ENCODE data around the gene FALEC.
A peak's percentile ranks its signal among the peaks of the same experiment; 100 is the strongest.
"Not testable (repeated sequence)": the region's sequence is repeated elsewhere in the genome, so short reads cannot be mapped to it uniquely, and the experiment has no call there.

FALEC gene

DNA sequence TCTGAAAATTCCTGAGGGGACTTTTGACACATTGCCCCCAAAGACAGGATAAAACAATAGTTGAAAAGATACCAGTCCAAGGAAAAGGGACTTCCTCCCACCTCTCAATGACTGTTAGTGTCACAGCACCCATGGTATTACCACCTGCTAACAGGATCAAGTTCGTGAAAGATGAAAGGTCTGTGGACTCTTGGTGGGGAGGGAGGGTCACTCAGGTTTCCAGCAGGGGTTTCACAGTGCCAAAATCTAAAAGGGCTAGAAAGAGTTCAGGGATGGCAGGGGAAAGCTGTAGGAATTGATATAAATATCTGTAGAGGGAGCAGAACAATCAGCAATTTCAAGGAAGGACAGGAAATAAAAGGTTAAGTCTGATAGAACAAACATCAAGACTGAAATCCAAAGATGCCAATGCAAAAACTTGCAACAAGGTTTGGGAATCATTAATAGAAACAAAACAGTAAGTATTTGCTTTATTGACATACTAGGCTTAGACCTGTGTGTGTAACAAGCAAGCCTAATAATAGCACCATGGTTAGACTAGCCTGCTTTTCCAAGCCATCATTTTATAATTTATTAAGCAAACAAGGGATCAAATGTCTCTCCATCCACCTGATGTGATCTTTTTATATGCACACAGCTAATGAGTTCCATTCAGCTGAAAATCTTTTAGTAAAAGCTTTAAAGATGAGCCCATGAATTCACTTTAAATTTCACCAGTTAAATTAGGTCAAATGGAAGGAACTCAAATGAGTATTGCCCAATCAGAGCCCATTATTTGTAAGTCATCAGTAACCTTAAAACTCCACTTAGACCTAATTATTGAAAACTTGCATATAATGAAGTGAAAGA is 60.2 kb downstream of the FALEC start:
- Histone ChIP-seq H3K9ac (ENCODE audit: low read length in 2 of 2) (peak overlapping the region; percentile 55 to 89), H3K36me3 (ENCODE audit: control insufficient read depth in 2 of 2, insufficient read depth in 2 of 2, low read length in 2 of 2) (peaks cover 29 to 46% of the 10 kb centered on the region in 2 donors), H3K4me3 (ENCODE audit: low read length in 2 of 2) (peak overlapping the region; percentile 86 to 100), H3K9me3 (ENCODE audit: control insufficient read depth in 2 of 2, low read length in 2 of 2) (no peaks in the 10 kb centered on the region), H3K27me3 (ENCODE audit: control insufficient read depth in 1 of 2, insufficient read depth in 2 of 2, low read length in 2 of 2) (no peaks in the 10 kb centered on the region), H3K4me1 (ENCODE audit: control insufficient read depth, insufficient read depth, low read length) (peaks cover 32% of the 10 kb centered on the region), H3K27ac (ENCODE audit: low read length) (peak overlapping the region; percentile 4)

- Histone ChIP-seq H3K27me3 (ENCODE audit: control insufficient read depth in 1 of 2, insufficient read depth in 2 of 2, low read length in 2 of 2) (no peaks in the 10 kb centered on the region), H3K4me3 (ENCODE audit: low read length in 2 of 2) (peak overlapping the region; percentile 86 to 100), H3K36me3 (ENCODE audit: control insufficient read depth in 2 of 2, insufficient read depth in 2 of 2, low read length in 2 of 2) (peaks cover 29 to 46% of the 10 kb centered on the region in 2 donors), H3K27ac (ENCODE audit: low read length) (no peak overlapping the region), H3K9me3 (ENCODE audit: control insufficient read depth in 2 of 2, low read length in 2 of 2) (no peaks in the 10 kb centered on the region), H3K4me1 (ENCODE audit: control insufficient read depth, insufficient read depth, low read length) (peaks cover 27% of the 10 kb centered on the region), H3K9ac (ENCODE audit: low read length in 2 of 2) (peak overlapping the region; percentile 89 to 99)
Observed at GRCh38 chr1:150576367-150576711, 60.8 kb downstream of the FALEC start.

GRCh38 chr1:150576794-150577556 is 61.4 kb downstream of the FALEC start:
- no peaks in the 10 kb centered on the region for H3K27me3 ChIP-seq (ENCODE audit: control insufficient read depth in 1 of 2, insufficient read depth in 2 of 2, low read length in 2 of 2)
- peaks cover 27% of the 10 kb centered on the region for H3K4me1 ChIP-seq (ENCODE audit: control insufficient read depth, insufficient read depth, low read length)
- peak overlapping the region; percentile 89 to 99 for H3K9ac ChIP-seq (ENCODE audit: low read length in 2 of 2)
- H3K9me3 ChIP-seq (ENCODE audit: control insufficient read depth in 2 of 2, low read length in 2 of 2) = no peaks in the 10 kb centered on the region
- H3K4me3 ChIP-seq (ENCODE audit: low read length in 2 of 2) = peak overlapping the region; percentile 86 to 100
- peak overlapping the region; percentile 98 for H3K27ac ChIP-seq (ENCODE audit: low read length)
- peaks cover 28 to 46% of the 10 kb centered on the region in 2 donors for H3K36me3 ChIP-seq (ENCODE audit: control insufficient read depth in 2 of 2, insufficient read depth in 2 of 2, low read length in 2 of 2)

GRCh38 chr1:150577557-150578271 is 62.2 kb downstream of the FALEC start:
- H3K27me3 ChIP-seq (ENCODE audit: control insufficient read depth in 1 of 2, insufficient read depth in 2 of 2, low read length in 2 of 2) = no peaks in the 10 kb centered on the region
- H3K27ac ChIP-seq (ENCODE audit: low read length) = peak overlapping the region; percentile 98
- H3K9me3 ChIP-seq (ENCODE audit: control insufficient read depth in 2 of 2, low read length in 2 of 2) = no peaks in the 10 kb centered on the region
- peaks cover 27% of the 10 kb centered on the region for H3K4me1 ChIP-seq (ENCODE audit: control insufficient read depth, insufficient read depth, low read length)
- H3K4me3 ChIP-seq (ENCODE audit: low read length in 2 of 2) = peak overlapping the region; percentile 86 to 100
- peak overlapping the region; percentile 89 to 99 for H3K9ac ChIP-seq (ENCODE audit: low read length in 2 of 2)
- peaks cover 27 to 43% of the 10 kb centered on the region in 2 donors for H3K36me3 ChIP-seq (ENCODE audit: control insufficient read depth in 2 of 2, insufficient read depth in 2 of 2, low read length in 2 of 2)

DNA sequence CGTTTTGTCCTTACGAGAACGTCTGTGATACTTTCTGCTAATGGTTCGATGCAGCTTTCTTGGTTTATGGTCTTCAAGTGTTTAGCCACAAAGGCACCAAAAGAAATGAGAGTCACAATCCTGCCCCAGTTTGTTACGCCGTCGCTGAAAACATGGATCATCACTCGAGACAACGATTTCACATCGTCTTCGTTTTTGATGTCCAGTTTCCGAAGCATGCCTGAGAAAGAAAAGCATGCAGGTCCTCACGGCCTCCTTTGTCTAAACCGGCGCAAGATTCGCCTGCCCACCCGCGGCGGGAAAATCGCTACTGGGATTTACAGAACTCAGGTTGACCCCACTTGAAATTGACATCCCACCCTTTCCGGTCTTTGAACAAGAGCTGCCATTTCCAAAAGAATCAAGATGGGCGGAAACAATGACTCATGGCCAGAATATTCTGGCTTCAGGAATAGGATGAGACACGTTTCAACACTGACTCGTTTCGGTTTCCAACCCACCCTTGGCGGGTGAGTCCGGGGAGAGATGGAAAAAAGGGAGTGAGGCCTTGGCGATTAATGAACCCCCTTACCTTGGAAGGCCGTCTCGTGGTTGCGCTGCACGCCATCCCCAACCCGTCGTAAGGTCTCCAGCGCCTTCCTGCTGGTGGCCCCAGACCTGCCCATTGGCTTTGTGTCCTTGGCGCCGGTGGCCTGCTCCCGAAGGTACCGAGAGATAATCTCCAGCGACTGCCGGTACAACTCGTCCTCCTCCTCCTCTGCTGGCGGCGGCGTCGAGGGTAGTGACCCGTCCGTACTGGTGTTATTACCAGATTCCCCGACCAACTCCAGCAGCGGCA is 62.9 kb downstream of the FALEC start:
- H3K36me3 ChIP-seq (ENCODE audit: control insufficient read depth in 2 of 2, insufficient read depth in 2 of 2, low read length in 2 of 2) = peaks cover 20 to 36% of the 10 kb centered on the region in 2 donors
- H3K4me1 ChIP-seq (ENCODE audit: control insufficient read depth, insufficient read depth, low read length) = peaks cover 20% of the 10 kb centered on the region
- no peaks in the 10 kb centered on the region for H3K9me3 ChIP-seq (ENCODE audit: control insufficient read depth in 2 of 2, low read length in 2 of 2)
- no peaks in the 10 kb centered on the region for H3K27me3 ChIP-seq (ENCODE audit: control insufficient read depth in 1 of 2, insufficient read depth in 2 of 2, low read length in 2 of 2)
- H3K4me3 ChIP-seq (ENCODE audit: low read length in 2 of 2) = peak overlapping the region; percentile 86 to 100
- peak overlapping the region; percentile 98 for H3K27ac ChIP-seq (ENCODE audit: low read length)
- H3K9ac ChIP-seq (ENCODE audit: low read length in 2 of 2) = peak overlapping the region; percentile 89 to 99

- H3K9me3 ChIP-seq (ENCODE audit: control insufficient read depth in 2 of 2, low read length in 2 of 2) = no peaks in the 10 kb centered on the region
- H3K4me3 ChIP-seq (ENCODE audit: low read length in 2 of 2) = peak within 1 kb of the TSS; percentile 86 to 100
- no peaks in the 10 kb centered on the region for H3K27me3 ChIP-seq (ENCODE audit: control insufficient read depth in 1 of 2, insufficient read depth in 2 of 2, low read length in 2 of 2)
- peaks cover 16 to 36% of the 10 kb centered on the region in 2 donors for H3K36me3 ChIP-seq (ENCODE audit: control insufficient read depth in 2 of 2, insufficient read depth in 2 of 2, low read length in 2 of 2)
- H3K4me1 ChIP-seq (ENCODE audit: control insufficient read depth, insufficient read depth, low read length) = peaks cover 18% of the 10 kb centered on the region
- H3K27ac ChIP-seq (ENCODE audit: low read length) = peak within 1 kb of the TSS; percentile 98
- peak within 1 kb of the TSS; percentile 91 to 99 for H3K9ac ChIP-seq (ENCODE audit: low read length in 2 of 2)
Observed at GRCh38 chr1:150579110-150579944, 63.8 kb downstream of the FALEC start, which contains the start of gene MCL1. MCL1 (minus strand) TSS chr1:150579610; CDS start chr1:150579530, 80 bp downstream.

- Histone ChIP-seq H3K36me3 (ENCODE audit: control insufficient read depth in 2 of 2, insufficient read depth in 2 of 2, low read length in 2 of 2) (peaks cover 9 to 29% of the 10 kb centered on the region in 2 donors), H3K4me3 (ENCODE audit: low read length in 2 of 2) (peak overlapping the region; percentile 75 to 76), H3K4me1 (ENCODE audit: control insufficient read depth, insufficient read depth, low read length) (peaks cover 10% of the 10 kb centered on the region), H3K27ac (ENCODE audit: low read length) (peak overlapping the region; percentile 98), H3K9ac (ENCODE audit: low read length in 2 of 2) (peak overlapping the region; percentile 91 to 96), H3K9me3 (ENCODE audit: control insufficient read depth in 2 of 2, low read length in 2 of 2) (no peaks in the 10 kb centered on the region), H3K27me3 (ENCODE audit: control insufficient read depth in 1 of 2, insufficient read depth in 2 of 2, low read length in 2 of 2) (no peaks in the 10 kb centered on the region)
Observed at GRCh38 chr1:150579945-150580642, 64.5 kb downstream of the FALEC start.

- H3K4me1 ChIP-seq (ENCODE audit: control insufficient read depth, insufficient read depth, low read length); H3K9me3 ChIP-seq (ENCODE audit: control insufficient read depth in 2 of 2, low read length in 2 of 2); H3K9ac ChIP-seq (ENCODE audit: low read length in 2 of 2); H3K4me3 ChIP-seq (ENCODE audit: low read length in 2 of 2); H3K27ac ChIP-seq (ENCODE audit: low read length); H3K27me3 ChIP-seq (ENCODE audit: control insufficient read depth in 1 of 2, insufficient read depth in 2 of 2, low read length in 2 of 2): not testable (repeated sequence)
- peaks cover 0 to 21% of the 10 kb centered on the region in 2 donors for H3K36me3 ChIP-seq (ENCODE audit: control insufficient read depth in 2 of 2, insufficient read depth in 2 of 2, low read length in 2 of 2)
Observed at GRCh38 chr1:150580966-150581365, 65.4 kb downstream of the FALEC start.

GRCh38 chr1:150581437-150581836 is 65.9 kb downstream of the FALEC start:
- H3K27me3 ChIP-seq (ENCODE audit: control insufficient read depth in 1 of 2, insufficient read depth in 2 of 2, low read length in 2 of 2); H3K27ac ChIP-seq (ENCODE audit: low read length); H3K9ac ChIP-seq (ENCODE audit: low read length in 2 of 2); H3K9me3 ChIP-seq (ENCODE audit: control insufficient read depth in 2 of 2, low read length in 2 of 2); H3K4me1 ChIP-seq (ENCODE audit: control insufficient read depth, insufficient read depth, low read length); H3K4me3 ChIP-seq (ENCODE audit: low read length in 2 of 2): not testable (repeated sequence)
- peaks cover 0 to 16% of the 10 kb centered on the region in 2 donors for H3K36me3 ChIP-seq (ENCODE audit: control insufficient read depth in 2 of 2, insufficient read depth in 2 of 2, low read length in 2 of 2)

Data from stomach smooth muscle (tissue), 2 donors.